Nephron progenitor cell (in vitro differentiated cells): ENCODE measurements around the gene OR5J2.

ENCODE experiments used
- DNase-seq: peaks from one replicate; pipeline ENCODE4 v3.0.0; 2021
- H3K27ac Mint-ChIP-seq: 2 replicates; pipeline ENCODE4 v1.8.0; 2021; ENCODE audit warnings: mild to moderate bottlenecking, moderate library complexity, mixed read lengths
- H3K27me3 Mint-ChIP-seq: 2 replicates; pipeline ENCODE4 v1.8.0; 2021; ENCODE audit warnings: mild to moderate bottlenecking, low read depth, mixed read lengths; ENCODE audit not compliant: poor library complexity
- H3K36me3 Mint-ChIP-seq: 2 replicates; pipeline ENCODE4 v1.8.0; 2021; ENCODE audit warnings: low read depth, mixed read lengths
- H3K4me1 Mint-ChIP-seq: 2 replicates; pipeline ENCODE4 v1.8.0; 2021; ENCODE audit warnings: mixed read lengths
- H3K4me3 Mint-ChIP-seq: 2 replicates; pipeline ENCODE4 v1.8.0; 2021; ENCODE audit warnings: mild to moderate bottlenecking, moderate library complexity, mixed read lengths
- H3K9me3 Mint-ChIP-seq: 2 replicates; pipeline ENCODE4 v1.8.0; 2021; ENCODE audit warnings: mild to moderate bottlenecking, moderate library complexity, mixed read lengths
- TF ChIP-seq, protein P1 (sequence below): fragments of 200-600 bp; sonication (generic); IDR thresholded peaks from 2 replicates; pipeline ENCODE4 v1.5.0; 2021; ENCODE audit warnings: antibody characterized with exemption

The OR5J2 gene

GRCh38 chr11:56163804-56164203 is 12.6 kb upstream of the OR5J2 start:
- Mint-ChIP-seq H3K4me1 (no peaks in the 10 kb centered on the region), H3K9me3 (no peaks in the 10 kb centered on the region), H3K4me3 (no peak overlapping the region), H3K27me3 (no peaks in the 10 kb centered on the region), H3K36me3 (no peaks in the 10 kb centered on the region), H3K27ac (no peak overlapping the region)
- no peak for DNase-seq
- TF ChIP-seq, protein P1, sequence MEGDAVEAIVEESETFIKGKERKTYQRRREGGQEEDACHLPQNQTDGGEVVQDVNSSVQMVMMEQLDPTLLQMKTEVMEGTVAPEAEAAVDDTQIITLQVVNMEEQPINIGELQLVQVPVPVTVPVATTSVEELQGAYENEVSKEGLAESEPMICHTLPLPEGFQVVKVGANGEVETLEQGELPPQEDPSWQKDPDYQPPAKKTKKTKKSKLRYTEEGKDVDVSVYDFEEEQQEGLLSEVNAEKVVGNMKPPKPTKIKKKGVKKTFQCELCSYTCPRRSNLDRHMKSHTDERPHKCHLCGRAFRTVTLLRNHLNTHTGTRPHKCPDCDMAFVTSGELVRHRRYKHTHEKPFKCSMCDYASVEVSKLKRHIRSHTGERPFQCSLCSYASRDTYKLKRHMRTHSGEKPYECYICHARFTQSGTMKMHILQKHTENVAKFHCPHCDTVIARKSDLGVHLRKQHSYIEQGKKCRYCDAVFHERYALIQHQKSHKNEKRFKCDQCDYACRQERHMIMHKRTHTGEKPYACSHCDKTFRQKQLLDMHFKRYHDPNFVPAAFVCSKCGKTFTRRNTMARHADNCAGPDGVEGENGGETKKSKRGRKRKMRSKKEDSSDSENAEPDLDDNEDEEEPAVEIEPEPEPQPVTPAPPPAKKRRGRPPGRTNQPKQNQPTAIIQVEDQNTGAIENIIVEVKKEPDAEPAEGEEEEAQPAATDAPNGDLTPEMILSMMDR, result no peak

GRCh38 chr11:56172256-56172830 is 4.1 kb upstream of the OR5J2 start:
- TF ChIP-seq, protein P1, result no peak
- no peaks in the 10 kb centered on the region for H3K9me3 Mint-ChIP-seq
- H3K4me1 Mint-ChIP-seq, result no peaks in the 10 kb centered on the region
- DNase-seq, result no peak
- H3K36me3 Mint-ChIP-seq, result no peaks in the 10 kb centered on the region
- H3K27me3 Mint-ChIP-seq, result peaks cover 4% of the 10 kb centered on the region
- no peak overlapping the region for H3K4me3 Mint-ChIP-seq
- no peak overlapping the region for H3K27ac Mint-ChIP-seq

DNA sequence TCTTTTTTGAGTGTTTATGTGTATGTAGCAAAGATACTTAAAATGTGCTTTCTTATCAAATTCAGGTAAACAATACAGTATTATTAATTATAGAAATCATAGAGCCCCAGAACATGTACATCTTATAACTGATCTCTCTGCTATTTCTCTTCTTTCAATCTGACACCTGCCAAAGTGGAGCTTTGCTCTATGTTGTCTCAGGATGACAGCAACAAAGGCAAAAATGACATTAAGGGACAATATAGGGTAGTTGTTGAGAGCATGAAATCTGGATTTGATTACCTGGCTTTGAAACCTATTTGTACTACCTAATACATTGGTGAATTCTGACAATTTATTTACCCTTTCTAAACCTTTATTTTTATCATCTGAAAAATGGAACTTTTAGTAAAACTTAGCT is 7.0 kb downstream of the OR5J2 start:
- Mint-ChIP-seq H3K9me3 (peaks cover 13% of the 10 kb centered on the region), H3K27me3 (no peaks in the 10 kb centered on the region), H3K36me3 (no peaks in the 10 kb centered on the region), H3K4me1 (no peaks in the 10 kb centered on the region), H3K4me3 (no peak overlapping the region), H3K27ac (no peak overlapping the region)
- TF ChIP-seq, protein P1, result no peak
- DNase-seq, result no peak

DNA sequence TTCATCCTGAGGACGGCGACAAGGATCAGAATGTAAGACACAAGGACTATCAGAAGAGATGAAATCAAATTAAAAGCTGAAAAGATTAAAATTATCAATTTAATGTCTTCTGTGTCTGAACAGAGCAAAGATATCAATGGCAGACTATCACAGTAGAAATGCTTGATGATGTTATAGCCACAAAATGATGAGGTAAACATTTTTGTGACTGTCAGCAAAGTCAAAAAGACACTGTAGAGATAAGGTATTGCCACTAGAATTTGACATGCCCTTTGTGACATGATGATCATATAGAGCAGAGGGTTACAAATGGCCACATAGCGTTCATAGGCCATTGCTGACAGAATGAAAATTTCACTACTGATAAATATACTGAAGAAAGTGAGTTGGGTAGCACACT is 12.2 kb downstream of the OR5J2 start:
- Mint-ChIP-seq H3K4me3 (no peak overlapping the region), H3K27me3 (no peaks in the 10 kb centered on the region), H3K27ac (no peak overlapping the region), H3K9me3 (peaks cover 10% of the 10 kb centered on the region), H3K36me3 (no peaks in the 10 kb centered on the region), H3K4me1 (no peaks in the 10 kb centered on the region)
- TF ChIP-seq, protein P1, result no peak
- no peak for DNase-seq

DNA sequence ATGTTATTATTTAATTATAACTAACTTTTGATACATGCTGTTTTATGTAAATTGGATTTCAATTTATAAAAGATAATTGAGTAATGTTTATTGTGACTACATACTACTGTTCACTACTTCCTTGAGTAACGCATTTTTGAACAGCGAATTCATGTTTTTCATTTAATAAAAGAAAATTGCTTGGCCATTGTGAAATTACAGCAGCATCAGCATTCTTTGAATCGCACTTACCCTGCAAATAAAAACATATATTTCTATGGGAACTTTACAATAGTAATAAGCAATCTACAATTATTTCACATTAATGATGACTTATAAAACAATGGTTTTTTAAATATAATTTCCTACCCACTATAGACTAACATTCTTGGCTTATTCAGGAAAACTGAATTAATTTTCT is 20.3 kb downstream of the OR5J2 start:
- H3K27me3 Mint-ChIP-seq, result no peaks in the 10 kb centered on the region
- H3K36me3 Mint-ChIP-seq, result no peaks in the 10 kb centered on the region
- H3K4me3 Mint-ChIP-seq, result no peak overlapping the region
- no peak for DNase-seq
- TF ChIP-seq, protein P1, result no peak
- H3K4me1 Mint-ChIP-seq, result no peaks in the 10 kb centered on the region
- peaks cover under 1% of the 10 kb centered on the region for H3K9me3 Mint-ChIP-seq
- H3K27ac Mint-ChIP-seq, result no peak overlapping the region

- no peaks in the 10 kb centered on the region for H3K9me3 Mint-ChIP-seq
- H3K27me3 Mint-ChIP-seq, result no peaks in the 10 kb centered on the region
- no peaks in the 10 kb centered on the region for H3K36me3 Mint-ChIP-seq
- H3K4me1 Mint-ChIP-seq, result no peaks in the 10 kb centered on the region
- no peak overlapping the region for H3K4me3 Mint-ChIP-seq
- DNase-seq, result no peak
- TF ChIP-seq, protein P1, result no peak
- no peak overlapping the region for H3K27ac Mint-ChIP-seq
Measured at GRCh38 chr11:56197367-56197766, 20.9 kb downstream of the OR5J2 start.
